Mammary epithelial cell (primary cell): Measurements from ENCODE around the gene ARCN1.

Source experiments
- EZH2 ChIP-seq: IDR thresholded peaks from 2 replicates; pipeline ENCODE4 v1.6.1; 2012; ENCODE audit warnings: low read length, inconsistent platforms, borderline replicate concordance
- TF ChIP-seq, protein P1 (sequence below), 2 donors: IDR thresholded peaks in 1 of 2; conservative IDR thresholded peaks in 1 of 2; 2 replicates each; pipeline ENCODE4 v1.5.1; 2011 to 2012; ENCODE audit warnings: inconsistent platforms in 2 of 2, low read length in 2 of 2, mild to moderate bottlenecking in 2 of 2, control low read depth in 1 of 2, low read depth in 1 of 2; ENCODE audit not compliant: insufficient read depth in 1 of 2; ENCODE audit errors: extremely low read depth in 1 of 2

- TF ChIP-seq EZH2 = no peak
- TF ChIP-seq, protein P1, sequence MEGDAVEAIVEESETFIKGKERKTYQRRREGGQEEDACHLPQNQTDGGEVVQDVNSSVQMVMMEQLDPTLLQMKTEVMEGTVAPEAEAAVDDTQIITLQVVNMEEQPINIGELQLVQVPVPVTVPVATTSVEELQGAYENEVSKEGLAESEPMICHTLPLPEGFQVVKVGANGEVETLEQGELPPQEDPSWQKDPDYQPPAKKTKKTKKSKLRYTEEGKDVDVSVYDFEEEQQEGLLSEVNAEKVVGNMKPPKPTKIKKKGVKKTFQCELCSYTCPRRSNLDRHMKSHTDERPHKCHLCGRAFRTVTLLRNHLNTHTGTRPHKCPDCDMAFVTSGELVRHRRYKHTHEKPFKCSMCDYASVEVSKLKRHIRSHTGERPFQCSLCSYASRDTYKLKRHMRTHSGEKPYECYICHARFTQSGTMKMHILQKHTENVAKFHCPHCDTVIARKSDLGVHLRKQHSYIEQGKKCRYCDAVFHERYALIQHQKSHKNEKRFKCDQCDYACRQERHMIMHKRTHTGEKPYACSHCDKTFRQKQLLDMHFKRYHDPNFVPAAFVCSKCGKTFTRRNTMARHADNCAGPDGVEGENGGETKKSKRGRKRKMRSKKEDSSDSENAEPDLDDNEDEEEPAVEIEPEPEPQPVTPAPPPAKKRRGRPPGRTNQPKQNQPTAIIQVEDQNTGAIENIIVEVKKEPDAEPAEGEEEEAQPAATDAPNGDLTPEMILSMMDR (conservative IDR thresholded peaks at IDR 0.05 in 1 of 2, IDR thresholded peaks at IDR 0.05 in 1 of 2; ENCODE audit: extremely low read depth in 1 of 2, insufficient read depth in 1 of 2, low read depth in 1 of 2, low read length in 2 of 2) = no peak
Measured at GRCh38 chr11:118536726-118537125, 35.5 kb upstream of the ARCN1 start.
